ENCODE results near the gene SLC45A2. TPM values are rescaled to one million over a fixed set of nuclear protein-coding genes. Genes with fewer than 3 reads are reported as not detected.
A peak's percentile ranks its signal among the peaks of the same experiment; 100 is the strongest.

The SLC45A2 gene
- total RNA-seq, 6 donors from 2014 or later: 0.76 TPM; not detected in 5

DNA sequence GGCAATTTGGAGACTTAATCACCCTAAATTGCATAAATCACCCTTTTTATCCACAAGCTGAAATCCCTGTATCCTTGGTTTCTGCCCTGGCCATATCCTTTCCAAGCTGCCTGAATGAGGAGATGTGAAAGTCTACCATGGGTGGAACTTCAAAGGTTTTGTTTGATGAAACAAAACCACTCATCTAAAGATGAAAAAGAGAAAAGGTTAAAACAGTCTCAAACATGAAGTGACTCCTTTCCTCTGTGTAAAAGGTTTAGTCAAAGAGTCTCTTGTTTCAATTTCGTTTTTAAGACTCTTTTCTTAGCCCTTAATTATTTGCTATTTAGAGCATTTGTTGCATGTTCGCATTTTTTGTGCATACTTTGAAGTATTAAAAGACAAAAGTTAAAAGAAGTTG, 11.2 kb downstream of the SLC45A2 start:
- TF ChIP-seq, protein P1, sequence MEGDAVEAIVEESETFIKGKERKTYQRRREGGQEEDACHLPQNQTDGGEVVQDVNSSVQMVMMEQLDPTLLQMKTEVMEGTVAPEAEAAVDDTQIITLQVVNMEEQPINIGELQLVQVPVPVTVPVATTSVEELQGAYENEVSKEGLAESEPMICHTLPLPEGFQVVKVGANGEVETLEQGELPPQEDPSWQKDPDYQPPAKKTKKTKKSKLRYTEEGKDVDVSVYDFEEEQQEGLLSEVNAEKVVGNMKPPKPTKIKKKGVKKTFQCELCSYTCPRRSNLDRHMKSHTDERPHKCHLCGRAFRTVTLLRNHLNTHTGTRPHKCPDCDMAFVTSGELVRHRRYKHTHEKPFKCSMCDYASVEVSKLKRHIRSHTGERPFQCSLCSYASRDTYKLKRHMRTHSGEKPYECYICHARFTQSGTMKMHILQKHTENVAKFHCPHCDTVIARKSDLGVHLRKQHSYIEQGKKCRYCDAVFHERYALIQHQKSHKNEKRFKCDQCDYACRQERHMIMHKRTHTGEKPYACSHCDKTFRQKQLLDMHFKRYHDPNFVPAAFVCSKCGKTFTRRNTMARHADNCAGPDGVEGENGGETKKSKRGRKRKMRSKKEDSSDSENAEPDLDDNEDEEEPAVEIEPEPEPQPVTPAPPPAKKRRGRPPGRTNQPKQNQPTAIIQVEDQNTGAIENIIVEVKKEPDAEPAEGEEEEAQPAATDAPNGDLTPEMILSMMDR (IDR thresholded peaks at IDR 0.05): no peak
- TF ChIP-seq POLR2A (IDR thresholded peaks at IDR 0.05): no peak
- TF ChIP-seq EP300 (IDR thresholded peaks at IDR 0.05): no peak
- TF ChIP-seq POLR2AphosphoS5 (IDR thresholded peaks at IDR 0.05): no peak
- Histone ChIP-seq H3K36me3 (no peaks in the 10 kb centered on the region), H3K27me3 (no peaks in the 10 kb centered on the region), H3K4me3 (no peak overlapping the region), H3K9me3 (no peaks in the 10 kb centered on the region), H3K4me1 (peaks cover 0 to 2% (median 0%) of the 10 kb centered on the region in 4 donors), H3K27ac (no peak overlapping the region)
- 64% methylated on average over 2 of the region's 2 CpGs for WGBS, 2 donors
- DNase-seq: no peak
- ATAC-seq (ENCODE audit: low FRiP score in 2 of 2): no peak

DNA sequence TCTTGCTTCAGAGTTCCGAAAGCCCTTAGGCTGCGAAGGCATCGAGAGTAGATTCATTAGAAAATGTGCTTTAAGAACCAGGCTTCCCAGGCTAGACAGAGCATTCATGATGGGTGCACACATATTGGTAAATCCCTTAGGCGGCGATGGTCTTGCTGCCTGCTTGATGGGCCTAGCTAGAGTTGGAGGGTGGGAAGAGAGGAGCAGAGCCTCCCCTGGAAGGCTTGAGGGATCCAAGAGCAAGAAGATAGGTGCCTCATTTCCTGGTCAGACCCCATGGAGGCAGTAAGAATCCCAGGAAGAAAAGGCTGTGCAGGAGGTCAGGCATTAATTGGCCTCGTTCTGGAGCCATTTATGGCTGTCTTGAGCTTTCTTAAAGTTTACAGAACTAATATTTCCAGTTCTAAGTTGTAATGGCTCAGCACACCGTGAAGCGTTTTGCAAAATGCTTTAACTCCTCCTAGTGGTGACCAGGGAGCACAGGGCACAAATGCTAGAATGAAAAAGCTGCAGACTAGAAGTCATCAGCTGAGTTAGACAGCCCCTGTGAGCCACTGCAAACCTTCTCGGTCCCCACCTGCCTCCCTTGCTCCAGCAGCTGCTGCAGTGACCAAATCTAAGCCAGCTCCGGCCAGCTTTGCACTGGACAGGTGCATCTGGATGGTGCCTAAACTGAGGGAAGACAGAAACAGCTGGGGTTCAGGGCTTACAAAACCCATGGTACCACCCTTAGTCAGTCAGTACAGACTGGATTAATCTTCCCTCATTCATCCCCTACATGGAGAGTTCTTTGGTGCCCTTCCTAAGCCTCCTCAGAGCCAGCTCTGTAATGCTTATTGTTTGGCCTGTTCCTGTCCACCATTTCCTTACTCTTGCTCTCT, 14.7 kb downstream of the SLC45A2 start:
- TF ChIP-seq, protein P1 (IDR thresholded peaks at IDR 0.05): peak; percentile 13 to 55 (median 42)
- TF ChIP-seq EP300 (IDR thresholded peaks at IDR 0.05) (no peak), POLR2AphosphoS5 (IDR thresholded peaks at IDR 0.05) (no peak), POLR2A (IDR thresholded peaks at IDR 0.05) (no peak)
- Histone ChIP-seq H3K4me3 (no peak overlapping the region), H3K9me3 (no peaks in the 10 kb centered on the region), H3K4me1 (no peaks in the 10 kb centered on the region), H3K36me3 (no peaks in the 10 kb centered on the region), H3K27ac (no peak overlapping the region), H3K27me3 (no peaks in the 10 kb centered on the region)
- WGBS, 2 donors: 60 to 75% methylated on average over 7 to 10 of the region's 10 CpGs
- no peak for DNase-seq
- peak; percentile 56 to 70 for ATAC-seq (ENCODE audit: low FRiP score in 2 of 2)

DNA sequence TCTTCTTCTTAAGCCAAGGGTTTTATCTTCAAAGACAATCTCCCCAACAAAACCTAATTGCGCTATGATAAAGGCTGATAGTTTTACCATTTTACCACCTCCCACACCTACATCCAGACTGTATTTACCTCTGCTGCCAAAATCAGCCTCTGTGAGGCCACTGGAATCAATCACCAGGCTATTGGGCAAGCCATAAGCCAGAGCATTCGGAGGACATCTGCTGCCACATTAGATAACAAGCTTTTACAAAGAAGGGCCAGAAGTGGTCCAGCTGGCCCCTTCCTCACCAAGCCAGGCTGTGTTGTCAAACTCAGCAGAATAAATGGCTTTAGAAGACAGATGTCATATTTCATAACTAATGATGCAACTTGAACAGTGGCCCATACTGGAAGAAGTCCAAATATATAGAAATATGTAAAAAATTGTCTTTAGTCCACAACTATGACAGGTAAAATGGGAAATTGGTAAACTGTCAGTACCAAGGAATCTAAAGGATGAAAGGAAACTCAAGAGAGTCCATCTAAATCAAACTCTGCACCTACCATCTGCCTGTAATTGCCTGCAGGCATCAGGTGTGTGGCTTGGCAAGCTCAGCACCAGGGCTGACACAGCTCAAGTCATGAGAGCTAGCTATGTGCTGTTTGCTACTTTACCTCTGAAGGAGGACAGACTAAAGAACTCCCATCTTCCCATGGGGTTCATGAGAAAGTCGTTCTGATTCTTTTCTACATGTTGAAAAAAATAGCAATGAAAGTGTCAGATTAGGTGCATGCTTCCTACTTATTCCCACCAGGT, 16.1 kb downstream of the SLC45A2 start:
- Histone ChIP-seq H3K27me3 (no peaks in the 10 kb centered on the region), H3K9me3 (no peaks in the 10 kb centered on the region), H3K36me3 (no peaks in the 10 kb centered on the region), H3K27ac (no peak overlapping the region), H3K4me1 (no peaks in the 10 kb centered on the region), H3K4me3 (no peak overlapping the region)
- no peak for DNase-seq
- TF ChIP-seq POLR2A (IDR thresholded peaks at IDR 0.05) (no peak), POLR2AphosphoS5 (IDR thresholded peaks at IDR 0.05) (no peak), EP300 (IDR thresholded peaks at IDR 0.05) (no peak)
- TF ChIP-seq, protein P1 (IDR thresholded peaks at IDR 0.05): no peak
- ATAC-seq (ENCODE audit: low FRiP score in 2 of 2): no peak
- WGBS, 2 donors: 72 to 79% methylated on average over 3 of the region's 3 CpGs

DNA sequence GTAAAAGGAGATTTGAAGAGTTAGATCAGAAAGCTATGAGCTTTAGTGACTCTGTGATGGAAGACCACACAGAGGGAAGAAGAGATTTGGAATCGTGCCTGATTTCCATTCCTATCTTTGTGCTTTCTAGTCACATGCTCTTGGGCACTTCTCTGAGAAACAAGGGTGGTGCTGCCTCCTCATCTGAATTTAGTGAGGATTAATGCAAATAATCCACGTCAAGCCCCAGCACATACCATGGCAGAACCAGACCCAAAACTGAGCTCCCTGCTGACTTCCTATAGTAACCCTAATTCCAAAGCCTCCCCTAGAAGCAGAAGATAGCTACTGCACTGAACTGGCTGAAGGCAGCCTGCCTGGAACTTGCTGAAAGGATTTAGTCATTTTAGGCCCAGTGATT, 17.7 kb downstream of the SLC45A2 start:
- ATAC-seq (ENCODE audit: low FRiP score in 2 of 2) (no peak), DNase-seq (no peak)
- H3K27me3 ChIP-seq: no peaks in the 10 kb centered on the region
- TF ChIP-seq POLR2A (IDR thresholded peaks at IDR 0.05) (no peak), POLR2AphosphoS5 (IDR thresholded peaks at IDR 0.05) (no peak), EP300 (IDR thresholded peaks at IDR 0.05) (no peak)
- TF ChIP-seq, protein P1 (IDR thresholded peaks at IDR 0.05): no peak
- no peaks in the 10 kb centered on the region for H3K36me3 ChIP-seq
- H3K4me3 ChIP-seq: no peak overlapping the region
- no peaks in the 10 kb centered on the region for H3K4me1 ChIP-seq
- H3K9me3 ChIP-seq: no peaks in the 10 kb centered on the region
- no peak overlapping the region for H3K27ac ChIP-seq
- WGBS, 2 donors: 55 to 72% methylated on average over 2 of the region's 2 CpGs
